H1 (cell line): ENCODE measurements around the gene PDCD6IP. TPM values are rescaled to one million over a fixed set of nuclear protein-coding genes. Genes with fewer than 3 reads are reported as not detected.

Source experiments
- CTCF ChIA-PET: fragments of 300-600 bp; sonication (Branson Sonifier 250); formaldehyde crosslinking; loops from one replicate; lab custom pipeline; 2021; ENCODE audit not compliant: partially characterized antibody; lab: Charles Lee
- POLR2A ChIA-PET: fragments of 300-600 bp; sonication (Branson Sonifier 250); formaldehyde crosslinking; loops from one replicate; lab custom pipeline; 2021; ENCODE audit warnings: inconsistent platforms; ENCODE audit not compliant: partially characterized antibody; lab: Charles Lee
- DNase-seq, 2 experiments: peaks; one replicate each; pipeline versions ENCODE4 v3.0.0 to v3.0.0-alpha.2; 2010 to 2022; ENCODE audit warnings: low spot score in 2 of 2, low read depth in 1 of 2, mixed read lengths in 1 of 2
- FAIRE-seq: peaks from 2 replicates; lab custom pipeline; 2011; peaks lifted over from hg19 to GRCh38; lab: Jason Lieb, UNC
- H2AFZ ChIP-seq: 2 replicates; pipeline ENCODE4 v1.8.1; 2012; ENCODE audit warnings: low read length, inconsistent platforms
- H2AK5ac ChIP-seq: 2 replicates; pipeline ENCODE4 v1.6.1; 2013; ENCODE audit warnings: low read depth, low read length
- H2BK120ac ChIP-seq: replicated peaks from 2 replicates; pipeline ENCODE3; 2013; ENCODE audit warnings: low read depth, low read length, inconsistent platforms
- H2BK12ac ChIP-seq: 2 replicates; pipeline ENCODE4 v1.6.1; 2013; ENCODE audit warnings: low read depth, low read length
- H2BK15ac ChIP-seq: 2 replicates; pipeline ENCODE4 v1.6.1; 2013; ENCODE audit warnings: low read length
- H2BK20ac ChIP-seq: 2 replicates; pipeline ENCODE4 v1.6.1; 2013; ENCODE audit warnings: low read length
- H2BK5ac ChIP-seq: 2 replicates; pipeline ENCODE4 v1.6.1; 2013; ENCODE audit warnings: low read depth, low read length
- H3K14ac ChIP-seq: 2 replicates; pipeline ENCODE4 v1.6.1; 2013; ENCODE audit warnings: inconsistent platforms; ENCODE audit not compliant: insufficient read length
- H3K18ac ChIP-seq: 2 replicates; pipeline ENCODE4 v1.6.1; 2013; ENCODE audit warnings: low read length; ENCODE audit errors: extremely low read depth
- H3K23ac ChIP-seq: 2 replicates; pipeline ENCODE4 v1.6.1; 2013; ENCODE audit warnings: inconsistent platforms; ENCODE audit not compliant: insufficient read length
- H3K23me2 ChIP-seq: 2 replicates; pipeline ENCODE4 v1.6.1; 2013; ENCODE audit warnings: low read depth, low read length
- H3K27ac ChIP-seq: 2 replicates; pipeline ENCODE4 v1.6.1; 2011; ENCODE audit warnings: low read depth, low read length, inconsistent platforms
- H3K27me3 ChIP-seq, 4 experiments: replicated peaks in 1 of 4; 1 replicate in 1 of 4; 2 replicates in 3 of 4; pipeline versions ENCODE4 v1.6.1 to v1.8.1; 2011 to 2013; ENCODE audit warnings: low read length in 3 of 4, mild to moderate bottlenecking in 3 of 4, inconsistent platforms in 2 of 4, mixed read lengths in 2 of 4, moderate library complexity in 1 of 4; ENCODE audit not compliant: control insufficient read depth in 3 of 4, insufficient read depth in 3 of 4; ENCODE audit errors: extremely low read depth in 1 of 4
- H3K36me3 ChIP-seq, 4 experiments: 2 replicates each; pipeline versions ENCODE4 v1.6.1 to v1.8.1; 2011 to 2013; ENCODE audit warnings: mild to moderate bottlenecking in 4 of 4, low read length in 3 of 4, moderate library complexity in 2 of 4, control low read depth in 1 of 4, inconsistent platforms in 1 of 4; ENCODE audit not compliant: insufficient read depth in 4 of 4, control insufficient read depth in 2 of 4
- H3K4ac ChIP-seq: replicated peaks from 2 replicates; pipeline ENCODE3; 2013; ENCODE audit warnings: low read length, low read depth, mixed read lengths, inconsistent platforms; ENCODE audit not compliant: insufficient read length
- H3K4me1 ChIP-seq, 4 experiments: replicated peaks in 1 of 4; 1 replicate in 1 of 4; 2 replicates in 3 of 4; pipeline versions ENCODE4 v1.6.1 to v1.8.1; 2011 to 2013; ENCODE audit warnings: low read length in 3 of 4, inconsistent platforms in 2 of 4, mixed read lengths in 1 of 4; ENCODE audit not compliant: insufficient read depth in 4 of 4, control insufficient read depth in 3 of 4
- H3K4me2 ChIP-seq, 2 experiments: 2 replicates each; pipeline versions ENCODE4 v1.6.1 to v1.8.1; 2011 to 2013; ENCODE audit warnings: low read depth in 2 of 2, low read length in 2 of 2, control low read depth in 1 of 2, inconsistent platforms in 1 of 2, mild to moderate bottlenecking in 1 of 2; ENCODE audit not compliant: insufficient read depth in 1 of 2
- H3K4me3 ChIP-seq, 4 experiments: fragments of 200-600, 300-600 bp in 1 of 4; sonication (generic), shearing (Covaris generic), sonication (Bioruptor Twin) in 1 of 4; 2 replicates each; pipeline versions ENCODE4 v1.5.1 to v1.8.1; 2011 to 2016; ENCODE audit warnings: low read length in 4 of 4, low read depth in 3 of 4, control low read depth in 2 of 4, inconsistent platforms in 2 of 4, mild to moderate bottlenecking in 2 of 4, mixed read lengths in 1 of 4, moderate library complexity in 1 of 4; ENCODE audit not compliant: insufficient read depth in 2 of 4; ENCODE audit errors: extremely low read depth in 1 of 4
- H3K56ac ChIP-seq: replicated peaks from 2 replicates; pipeline ENCODE3; 2013; ENCODE audit warnings: low read depth, mild to moderate bottlenecking, mixed read lengths, low read length, inconsistent platforms; ENCODE audit not compliant: insufficient read length
- H3K79me1 ChIP-seq: 2 replicates; pipeline ENCODE4 v1.6.1; 2013; ENCODE audit warnings: low read depth, low read length, control low read depth
- H3K79me2 ChIP-seq, 2 experiments: 2 replicates each; pipeline versions ENCODE4 v1.6.1 to v1.8.1; 2012 to 2013; ENCODE audit warnings: low read length in 2 of 2, mild to moderate bottlenecking in 2 of 2, inconsistent platforms in 1 of 2; ENCODE audit not compliant: insufficient read depth in 2 of 2, control insufficient read depth in 1 of 2
- H3K9ac ChIP-seq, 4 experiments: replicated peaks in 1 of 4; 1 replicate in 1 of 4; 2 replicates in 3 of 4; pipeline versions ENCODE4 v1.6.1 to v1.8.1; 2011 to 2013; ENCODE audit warnings: low read depth in 3 of 4, low read length in 3 of 4, control low read depth in 2 of 4, mild to moderate bottlenecking in 2 of 4, moderate library complexity in 2 of 4, inconsistent platforms in 1 of 4; ENCODE audit errors: extremely low read depth in 1 of 4
- H3K9me3 ChIP-seq, 2 experiments: 2 replicates each; pipeline versions ENCODE4 v1.6.1 to v1.8.1; 2012 to 2013; ENCODE audit warnings: mild to moderate bottlenecking in 2 of 2, moderate library complexity in 2 of 2, control low read depth in 1 of 2, inconsistent platforms in 1 of 2, low read depth in 1 of 2, low read length in 1 of 2, mixed read lengths in 1 of 2; ENCODE audit not compliant: insufficient read depth in 2 of 2
- H4K20me1 ChIP-seq, 2 experiments: replicated peaks in 1 of 2; 2 replicates each; pipeline versions ENCODE3 to v1.8.1; 2011 to 2013; ENCODE audit warnings: inconsistent platforms in 2 of 2, low read length in 2 of 2, mild to moderate bottlenecking in 1 of 2; ENCODE audit not compliant: insufficient read depth in 2 of 2, control insufficient read depth in 1 of 2
- H4K5ac ChIP-seq: 2 replicates; pipeline ENCODE4 v1.6.1; 2013; ENCODE audit warnings: low read length, low read depth, mixed read lengths, inconsistent platforms; ENCODE audit not compliant: insufficient read length
- H4K8ac ChIP-seq: 2 replicates; pipeline ENCODE4 v1.8.0; 2013; ENCODE audit warnings: mild to moderate bottlenecking, moderate library complexity, low read length, inconsistent platforms; ENCODE audit not compliant: insufficient read depth; ENCODE audit errors: extremely low read depth
- H4K91ac ChIP-seq: replicated peaks from 2 replicates; pipeline ENCODE3; 2013; ENCODE audit warnings: low read length, mixed read lengths, inconsistent platforms; ENCODE audit not compliant: insufficient read length
- BACH1 ChIP-seq: IDR thresholded peaks from 2 replicates; pipeline ENCODE4 v1.6.1; 2012; ENCODE audit warnings: low read length, improper control_type of control experiment
- CBX5 ChIP-seq: fragments of 300-800, 300-1000 bp; sonication (generic); IDR thresholded peaks from 2 replicates; pipeline ENCODE4 v1.7.1; 2016; ENCODE audit warnings: antibody characterized with exemption, low read length, low read depth
- CBX8 ChIP-seq: fragments of 300-800, 300-1000 bp; sonication (generic); IDR thresholded peaks from 2 replicates; pipeline ENCODE4 v1.7.1; 2016; ENCODE audit warnings: low read depth, low read length, borderline replicate concordance
- CTBP2 ChIP-seq: IDR thresholded peaks from 2 replicates; pipeline ENCODE4 v1.7.0; 2011; ENCODE audit warnings: borderline replicate concordance, mild to moderate bottlenecking, moderate library complexity, mixed read lengths, low read length; ENCODE audit not compliant: insufficient read depth, insufficient read length
- MAFK ChIP-seq: IDR thresholded peaks from 2 replicates; pipeline ENCODE4 v1.6.1; 2012; ENCODE audit warnings: low read depth, mild to moderate bottlenecking, improper control_type of control experiment, low read length
- POLR2A ChIP-seq, 2 experiments: IDR thresholded peaks; 1 replicate in 1 of 2; 2 replicates in 1 of 2; pipeline ENCODE4 v1.6.1; 2011; ENCODE audit warnings: low read depth in 2 of 2, low read length in 2 of 2, mild to moderate bottlenecking in 2 of 2; ENCODE audit errors: control extremely low read depth in 1 of 2
- POLR2AphosphoS5 ChIP-seq: IDR thresholded peaks from 2 replicates; pipeline ENCODE4 v1.6.1; 2011; ENCODE audit warnings: low read depth, low read length
- SIX5 ChIP-seq: IDR thresholded peaks from 2 replicates; pipeline ENCODE4 v1.6.1; 2011; ENCODE audit warnings: mild to moderate bottlenecking, low read depth, low read length
- TAF1 ChIP-seq: IDR thresholded peaks from 2 replicates; pipeline ENCODE4 v1.6.1; 2011; ENCODE audit warnings: mild to moderate bottlenecking, low read depth, low read length
- TCF12 ChIP-seq: IDR thresholded peaks from 2 replicates; pipeline ENCODE4 v1.6.1; 2011; ENCODE audit warnings: low read depth, mild to moderate bottlenecking, low read length
- WGBS, 2 experiments: shearing (Covaris generic) in 1 of 2; methylation state at CpG; one replicate each; pipeline versions ENCODE4 v1.1.6 to v1.1.7; 2013 to 2015; ENCODE audit warnings: low lambda C conversion rate in 2 of 2, mixed read lengths in 2 of 2, inconsistent platforms in 1 of 2, low coverage in 1 of 2, missing lambda C conversion rate in 1 of 2; ENCODE audit not compliant: insufficient replicate concordance in 2 of 2, insufficient coverage in 1 of 2, insufficient read length in 1 of 2; ENCODE audit errors: extremely low coverage in 1 of 2, missing lambda C conversion rate in 1 of 2; 5-methylcytosine and 5-hydroxymethylcytosine counted together
- polyA plus RNA-seq, 7 experiments: library from polyadenylated mRNA; depleted of rRNA in 3 of 7; stranded (reverse) in 5 of 7; unstranded in 2 of 7; fragments of >200 nt in 5 of 7; fragments of 200-250 nt in 2 of 7; gene quantifications; 1 replicate in 5 of 7; 2 replicates in 1 of 7; 4 replicates in 1 of 7; pipeline versions ENCODE4 v1.2.1 to v1.2.3, GENCODE V29; 2011 to 2013; ENCODE audit warnings: missing spikeins in 2 of 7, mixed read lengths in 2 of 7
- total RNA-seq: library from RNA; stranded (reverse); fragmentation: NEBNext Ultra II Directional; extraction: Animal tissue kit (Norgen Biotek cat#: 25700); gene quantifications from 2 replicates; pipeline ENCODE4 v1.2.1, GENCODE V29; 2021
- TF ChIP-seq, protein P1 (sequence below): IDR thresholded peaks from 2 replicates; pipeline ENCODE4 v1.6.1; 2011; ENCODE audit warnings: low read depth, mild to moderate bottlenecking, low read length; ENCODE audit not compliant: insufficient read depth

PDCD6IP gene
- total and polyA plus RNA-seq, 2 of the 8 experiments (the other 6 are each of a cell fraction or from before 2014, with no cell fraction given): 61.7 to 155 TPM

DNA sequence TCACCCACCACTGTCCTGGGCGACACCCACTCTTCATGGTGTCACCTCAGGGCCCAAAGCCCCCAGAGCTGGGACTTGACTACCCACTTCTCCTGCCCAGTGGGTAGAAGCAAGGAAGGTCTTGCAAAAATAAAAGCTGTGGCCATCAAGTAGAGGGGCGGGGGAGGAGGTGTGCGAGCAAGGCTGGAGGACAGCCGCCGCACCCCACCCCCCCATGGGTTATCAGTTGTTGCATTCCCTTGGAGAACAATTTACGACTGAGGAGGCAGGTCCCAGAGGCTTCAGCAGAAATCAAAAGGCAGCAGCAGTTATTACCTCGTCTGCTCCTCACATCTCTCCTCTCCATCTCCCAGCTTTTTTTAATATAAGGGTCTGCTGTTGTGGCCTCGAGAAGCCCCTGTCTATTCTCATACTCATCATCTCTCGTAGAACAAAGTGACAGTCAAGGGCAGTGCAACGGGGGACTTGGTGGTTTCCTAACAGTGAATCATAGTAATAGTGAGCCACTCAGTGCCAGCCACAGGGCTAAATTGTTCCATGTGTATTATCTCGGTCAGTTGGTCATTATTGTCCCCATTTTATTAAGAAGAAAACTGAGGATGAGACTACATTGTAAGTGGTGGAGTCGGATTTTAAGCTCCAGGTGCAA, 116.4 kb downstream of the PDCD6IP start:
- Histone ChIP-seq H4K91ac (no peak overlapping the region), H3K23me2 (no peaks in the 10 kb centered on the region), H3K4ac (no peak overlapping the region), H4K5ac (no peak overlapping the region), H3K9me3 (no peaks in the 10 kb centered on the region), H2BK5ac (no peak overlapping the region), H3K9ac (no peak overlapping the region), H3K4me3 (no peak overlapping the region), H4K20me1 (no peaks in the 10 kb centered on the region), H2BK20ac (no peak overlapping the region), H3K4me2 (no peak overlapping the region), H3K56ac (no peak overlapping the region), H3K79me2 (no peaks in the 10 kb centered on the region), H2BK15ac (no peak overlapping the region), H3K36me3 (no peaks in the 10 kb centered on the region), H2BK12ac (no peak overlapping the region)
- DNase-seq (no peak), FAIRE-seq (no peak)
- POLR2A ChIA-PET: interaction anchor here (0.6 kb wide), 1 partner anchor 26 kb away, joined by 3 read pairs; no protein-coding TSS in a partner anchor
- TF ChIP-seq CTBP2 (no peak), CBX8 (no peak), TAF1 (no peak), CBX5 (no peak), POLR2A (IDR thresholded peaks at IDR 0.05; ENCODE audit: control extremely low read depth in 1 of 2, low read depth in 2 of 2, low read length in 2 of 2) (no peak), SIX5 (no peak), POLR2AphosphoS5 (no peak), TCF12 (no peak), BACH1 (no peak), MAFK (no peak)
- TF ChIP-seq, protein P1, sequence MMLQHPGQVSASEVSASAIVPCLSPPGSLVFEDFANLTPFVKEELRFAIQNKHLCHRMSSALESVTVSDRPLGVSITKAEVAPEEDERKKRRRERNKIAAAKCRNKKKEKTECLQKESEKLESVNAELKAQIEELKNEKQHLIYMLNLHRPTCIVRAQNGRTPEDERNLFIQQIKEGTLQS: no peak
- TF ChIP-seq, all 59 proteins: peak for 0
- WGBS, 2 experiments: 90% methylated on average over 12 of the region's 12 CpGs; no CpG with 5 or more reads in 1 of the 2 experiments
- Histone ChIP-seq H3K14ac (no peak overlapping the region), H4K8ac (no peak overlapping the region), H3K18ac (no peak overlapping the region), H2AK5ac (no peak overlapping the region), H3K27ac (no peak overlapping the region), H2BK120ac (no peak overlapping the region), H3K27me3 (no peaks in the 10 kb centered on the region), H3K4me1 (peaks cover 0 to 3% (median 0%) of the 10 kb centered on the region in 4 experiments; a peak in 1 of 7 replicates), H2AFZ (no peak overlapping the region), H3K79me1 (no peaks in the 10 kb centered on the region), H3K23ac (no peak overlapping the region)
- CTCF ChIA-PET: interaction anchor here (0.8 to 3.3 kb wide), 18 partner anchors 10 to 769 kb away, joined by 3 to 18 read pairs (median 4); no protein-coding TSS in a partner anchor
